CD4-positive, alpha-beta T cell (primary cell): ENCODE results near the gene TRABD2B. TPM values are rescaled to one million over a fixed set of nuclear protein-coding genes. Genes with fewer than 3 reads are reported as not detected.

ENCODE experiments used
- ATAC-seq: fragments of 200-7000 bp; cut with Tn5 transposase; one replicate; pipeline ENCODE4 v1.10.0; 2022; ENCODE audit warnings: mild to moderate bottlenecking; ENCODE audit not compliant: poor library complexity
- CTCF ChIA-PET: fragments of 350-600 bp; sonication (Branson Sonifier 250); formaldehyde crosslinking; loops from one replicate; lab custom pipeline; 2021; ENCODE audit warnings: antibody characterized with exemption, inconsistent platforms; lab: Charles Lee
- POLR2A ChIA-PET: fragments of 350-600 bp; sonication (Branson Sonifier 250); formaldehyde crosslinking; loops from one replicate; lab custom pipeline; 2021; ENCODE audit warnings: antibody characterized with exemption, inconsistent platforms; lab: Charles Lee
- DNase-seq, 14 experiments: peaks; one replicate each; pipeline ENCODE4 v3.0.0-alpha.2; 2013 to 2020; ENCODE audit warnings: mixed read lengths in 2 of 14
- H3K27ac ChIP-seq, 2 donors: one replicate each; pipeline versions ENCODE4 v1.5.1 to v1.7.0; 2013; ENCODE audit warnings: low read length in 2 of 2, low read depth in 1 of 2, mild to moderate bottlenecking in 1 of 2
- H3K27me3 ChIP-seq, 2 experiments: 1 replicate in 1 of 2; 2 replicates in 1 of 2; pipeline versions ENCODE4 v1.6.1 to v1.7.0; 2013; ENCODE audit warnings: low read length in 2 of 2, control low read depth in 1 of 2, mild to moderate bottlenecking in 1 of 2, moderate library complexity in 1 of 2; ENCODE audit not compliant: insufficient read depth in 2 of 2, control insufficient read depth in 1 of 2
- H3K36me3 ChIP-seq: one replicate; pipeline ENCODE4 v1.6.1; 2013; ENCODE audit warnings: low read length, control low read depth; ENCODE audit not compliant: insufficient read depth
- H3K4me1 ChIP-seq: one replicate; pipeline ENCODE4 v1.6.1; 2013; ENCODE audit warnings: low read length, control low read depth; ENCODE audit not compliant: insufficient read depth
- H3K4me3 ChIP-seq: one replicate; pipeline ENCODE4 v1.5.1; 2013; ENCODE audit warnings: mild to moderate bottlenecking, low read length, moderate library complexity
- H3K9me3 ChIP-seq, 2 experiments: 1 replicate in 1 of 2; 2 replicates in 1 of 2; pipeline versions ENCODE4 v1.6.1 to v1.7.0; 2013; ENCODE audit warnings: low read length in 2 of 2, mild to moderate bottlenecking in 2 of 2, control low read depth in 1 of 2, moderate library complexity in 1 of 2; ENCODE audit not compliant: control insufficient read depth in 1 of 2, insufficient read depth in 1 of 2
- H3K27ac Mint-ChIP-seq: one replicate; pipeline ENCODE4 v1.8.0; 2020; ENCODE audit warnings: mixed read lengths
- H3K27me3 Mint-ChIP-seq: one replicate; pipeline ENCODE4 v1.8.0; 2021; ENCODE audit warnings: mixed read lengths
- H3K36me3 Mint-ChIP-seq: one replicate; pipeline ENCODE4 v1.8.0; 2021; ENCODE audit warnings: low read depth, mixed read lengths
- H3K4me1 Mint-ChIP-seq: one replicate; pipeline ENCODE4 v1.8.0; 2021; ENCODE audit warnings: low read depth, mixed read lengths
- H3K4me3 Mint-ChIP-seq: one replicate; pipeline ENCODE4 v1.8.0; 2020; ENCODE audit warnings: mild to moderate bottlenecking, mixed read lengths
- H3K9me3 Mint-ChIP-seq: one replicate; pipeline ENCODE4 v1.8.0; 2020; ENCODE audit warnings: mixed read lengths
- CTCF ChIP-seq: fragments of 200-600 bp; IDR thresholded peaks from one replicate; pipeline ENCODE4 v1.8.0; 2022; ENCODE audit warnings: antibody characterized with exemption, mild to moderate bottlenecking
- intact Hi-C, 2 experiments: fragments of 100-400 bp; cut with DNase I in 1 of 2; cut with micrococcal nuclease in 1 of 2; formaldehyde crosslinking; loops; one replicate each; pipeline versions ENCODE4 v1.15.1 to v1.9.0; 2023 to 2025; cut with DNase I, micrococcal nuclease
- total RNA-seq, 174 experiments: library from RNA in 2 of 174; stranded (reverse) in 2 of 174; gene quantifications; one replicate each; pipeline ENCODE4 v1.2.3 and lab custom pipeline; 2021 to 2026

The TRABD2B gene
- total RNA-seq, 2 experiments from 2014 or later: not detected

- Histone ChIP-seq H3K4me3 (no peak overlapping the region), H3K9me3 (no peaks in the 10 kb centered on the region), H3K4me1 (no peaks in the 10 kb centered on the region), H3K36me3 (no peaks in the 10 kb centered on the region), H3K27ac (no peak overlapping the region), H3K27me3 (no peaks in the 10 kb centered on the region)
- Mint-ChIP-seq H3K9me3 (no peaks in the 10 kb centered on the region), H3K27me3 (peaks cover 5% of the 10 kb centered on the region), H3K27ac (no peak overlapping the region), H3K4me3 (no peak overlapping the region), H3K4me1 (no peaks in the 10 kb centered on the region), H3K36me3 (no peaks in the 10 kb centered on the region)
- ChIA-PET POLR2A (no interaction called here), CTCF (no interaction called here)
- intact Hi-C loops: no loop called here
- TF ChIP-seq CTCF: no peak
- no peak for DNase-seq
- ATAC-seq: no peak
Measured at GRCh38 chr1:47944561-47944960, 52.6 kb downstream of the TRABD2B start.

DNA sequence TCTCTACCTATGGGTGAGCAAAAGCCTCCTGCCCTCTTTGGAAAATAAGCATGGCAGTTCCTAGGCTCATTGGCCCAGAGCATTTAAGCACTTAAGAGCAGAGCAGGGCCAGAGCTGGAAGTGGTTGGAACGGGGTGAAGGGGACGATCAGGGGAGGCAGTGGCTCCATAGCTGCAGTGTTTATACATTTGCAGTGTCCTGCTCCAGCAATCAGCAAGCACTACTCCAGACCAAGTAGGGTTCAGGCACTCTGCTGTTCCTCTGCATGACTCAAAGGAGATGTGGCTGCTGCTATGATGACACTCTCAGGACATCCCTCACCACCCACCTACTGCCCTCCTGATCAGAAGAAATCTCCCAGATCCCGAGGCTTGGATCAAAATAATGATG, 55.0 kb downstream of the TRABD2B start:
- Histone ChIP-seq H3K36me3 (no peaks in the 10 kb centered on the region), H3K27ac (no peak overlapping the region), H3K27me3 (no peaks in the 10 kb centered on the region), H3K4me3 (no peak overlapping the region), H3K9me3 (no peaks in the 10 kb centered on the region), H3K4me1 (no peaks in the 10 kb centered on the region)
- TF ChIP-seq CTCF: no peak
- Mint-ChIP-seq H3K4me1 (no peaks in the 10 kb centered on the region), H3K36me3 (no peaks in the 10 kb centered on the region), H3K4me3 (no peak overlapping the region), H3K27ac (no peak overlapping the region), H3K27me3 (peaks cover 10% of the 10 kb centered on the region), H3K9me3 (no peaks in the 10 kb centered on the region)
- CTCF ChIA-PET: no interaction called here
- DNase-seq (no peak), ATAC-seq (no peak)
- POLR2A ChIA-PET: no interaction called here
- intact Hi-C loops: no loop called here

GRCh38 chr1:47941609-47942239, 55.5 kb downstream of the TRABD2B start:
- no peaks in the 10 kb centered on the region for H3K36me3 ChIP-seq
- no peak overlapping the region for H3K27ac ChIP-seq
- no peaks in the 10 kb centered on the region for H3K36me3 Mint-ChIP-seq
- intact Hi-C loops: no loop called here
- no peaks in the 10 kb centered on the region for H3K27me3 ChIP-seq
- H3K4me3 Mint-ChIP-seq: no peak overlapping the region
- no peaks in the 10 kb centered on the region for H3K9me3 ChIP-seq
- DNase-seq (no peak), ATAC-seq (no peak)
- no peaks in the 10 kb centered on the region for H3K9me3 Mint-ChIP-seq
- no peak for TF ChIP-seq CTCF
- POLR2A ChIA-PET: no interaction called here
- H3K4me1 ChIP-seq: no peaks in the 10 kb centered on the region
- H3K4me1 Mint-ChIP-seq: no peaks in the 10 kb centered on the region
- peaks cover 10% of the 10 kb centered on the region for H3K27me3 Mint-ChIP-seq
- CTCF ChIA-PET: no interaction called here
- H3K4me3 ChIP-seq: no peak overlapping the region
- no peak overlapping the region for H3K27ac Mint-ChIP-seq
